Measurements from ENCODE around the gene ZNF598.
A peak's percentile ranks its signal among the peaks of the same experiment; 100 is the strongest.

ZNF598 gene

DNA sequence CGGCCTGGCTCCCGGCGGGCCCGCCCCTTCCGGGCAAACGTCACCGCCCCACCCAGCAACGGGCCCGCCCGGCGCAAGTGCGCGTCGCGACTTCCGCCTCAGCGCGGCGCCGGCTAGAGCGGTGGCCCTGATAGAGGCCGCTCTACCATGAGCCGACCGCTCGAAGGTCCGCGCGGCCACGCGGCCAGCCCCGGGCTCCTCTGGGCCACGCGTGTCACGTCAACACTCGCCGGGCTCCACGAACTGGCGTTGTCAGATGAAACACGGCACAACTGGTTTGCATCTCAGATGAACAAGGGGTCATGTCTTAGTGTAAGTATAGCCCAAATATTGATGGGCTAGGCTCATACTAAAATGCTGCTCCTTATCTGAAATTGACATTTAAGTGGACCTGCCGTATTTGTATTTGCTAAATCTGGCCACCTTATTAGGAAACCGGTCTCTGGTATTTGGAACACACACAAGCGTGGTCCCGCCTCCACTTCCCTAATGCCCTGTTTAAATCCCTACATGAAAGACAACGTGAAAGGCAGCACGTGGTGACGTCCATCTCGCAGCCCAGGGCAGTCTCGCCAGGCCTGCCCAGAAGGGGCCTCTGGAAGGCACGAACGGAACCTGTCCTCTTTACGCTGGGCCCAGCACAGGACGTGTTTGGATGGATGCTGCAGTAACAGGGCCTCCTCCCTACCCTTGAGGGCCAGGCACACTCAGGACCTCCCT lies at the start of gene ZNF598:
Gene ZNF598 (minus strand): TSS at position 31 of the 720 bp plus-strand sequence.
- peak; percentile 26 to 88 (median 66) for DNase-seq

DNA sequence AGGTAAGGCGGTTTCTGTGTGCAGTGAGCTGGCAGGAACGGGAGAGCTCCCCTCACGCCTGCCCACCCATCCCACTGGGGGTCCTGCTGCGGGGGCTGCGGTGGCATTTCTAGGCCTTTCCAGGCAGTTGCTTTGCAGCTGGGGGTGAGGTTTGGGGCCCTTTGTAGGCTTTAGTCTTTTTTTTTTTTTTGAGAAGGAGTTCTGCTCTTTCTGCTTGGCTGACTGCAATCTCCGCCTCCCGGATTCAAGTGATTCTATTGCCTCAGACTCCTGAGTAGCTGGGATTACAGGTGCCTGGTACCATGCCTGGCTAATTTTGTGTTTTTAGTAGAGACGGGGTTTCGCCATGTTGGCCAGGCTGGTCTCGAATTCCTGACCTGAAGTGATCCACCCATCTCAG lies 49.3 kb upstream of the ZNF598 start:
- DNase-seq = no peak

- no peak for DNase-seq
These were observed 48.8 kb upstream of the ZNF598 start for GRCh38 chr16:2058420-2058819.

DNA sequence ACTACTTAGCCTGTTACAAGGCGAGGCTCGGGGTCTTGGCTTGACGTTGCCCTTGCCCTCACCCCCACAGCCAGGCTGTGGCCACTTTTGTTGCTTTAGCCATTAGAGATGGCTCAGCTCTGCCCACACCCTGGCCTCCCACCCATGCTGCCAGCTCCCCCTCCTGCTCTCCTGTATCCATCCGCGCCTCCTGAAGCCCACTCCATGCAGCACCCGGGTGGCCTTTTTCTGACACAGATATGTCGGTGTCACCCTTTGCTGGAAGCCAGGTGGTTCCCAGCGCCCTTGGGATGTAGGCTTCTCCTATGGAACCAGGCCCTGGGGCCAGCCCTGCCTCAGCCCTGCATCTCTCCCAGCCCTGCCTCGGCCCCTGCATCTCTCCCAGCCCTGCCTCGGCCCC lies 47.8 kb upstream of the ZNF598 start:
- no peak for DNase-seq

DNA sequence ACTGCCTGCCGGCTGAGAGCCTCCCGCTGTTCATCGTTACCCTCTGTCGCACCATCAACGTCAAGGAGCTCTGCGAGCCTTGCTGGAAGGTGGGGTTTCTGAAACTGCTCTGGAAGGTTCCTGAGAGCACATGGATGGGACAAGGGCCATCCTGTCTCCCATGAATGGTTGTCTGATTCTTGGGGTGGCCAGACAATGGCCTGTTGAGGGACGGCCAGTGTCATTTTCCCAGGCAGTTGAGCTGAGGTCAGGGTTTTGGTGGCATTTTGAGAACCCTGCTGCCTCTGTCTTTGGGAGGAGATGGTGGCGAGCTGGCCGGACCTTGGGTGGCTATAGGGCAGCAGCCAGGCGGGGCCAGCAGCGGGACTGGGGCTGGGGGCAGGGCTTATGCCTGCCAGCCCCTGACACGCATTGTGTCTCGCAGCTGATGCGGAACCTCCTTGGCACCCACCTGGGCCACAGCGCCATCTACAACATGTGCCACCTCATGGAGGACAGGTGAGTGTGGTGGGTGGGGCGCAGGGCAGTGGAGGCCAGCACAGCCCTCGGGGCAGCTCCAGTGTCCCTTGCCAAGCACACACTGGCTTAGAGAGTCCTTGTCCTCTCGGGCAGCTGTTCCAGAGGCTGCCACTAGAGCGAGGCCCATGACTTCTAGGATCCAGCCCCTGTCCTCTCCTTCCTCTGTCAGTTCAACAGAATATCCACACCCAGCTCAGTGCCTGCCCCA lies 47.2 kb upstream of the ZNF598 start:
- peak in 24 of 51 donors; percentile 2 to 72 (median 31) for DNase-seq

DNA sequence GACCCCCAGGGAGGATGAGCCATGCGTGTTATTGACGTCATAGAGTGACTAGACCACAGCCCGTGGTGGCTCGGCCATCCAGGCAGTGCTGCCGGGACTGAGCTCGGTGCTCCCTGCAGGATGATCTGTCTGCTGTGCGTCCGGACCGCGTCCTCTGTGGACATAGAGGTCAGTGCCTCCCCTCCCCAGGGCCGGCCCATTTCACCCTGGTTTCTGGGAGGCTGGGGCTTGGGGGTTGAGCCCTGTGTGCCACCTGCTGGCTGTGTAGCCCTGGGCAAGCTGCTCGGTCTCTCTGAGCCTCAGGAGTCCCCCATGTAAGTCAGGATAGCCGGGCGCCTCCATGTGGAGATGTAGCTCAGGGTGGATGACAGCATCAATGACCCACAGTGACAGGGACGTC lies 46.5 kb upstream of the ZNF598 start:
- DNase-seq = peak in 9 of 51 donors; percentile 3 to 38 (median 18)

- DNase-seq = no peak
These were observed 45.1 kb upstream of the ZNF598 start for GRCh38 chr16:2054543-2055245.

GRCh38 chr16:2053897-2054296 lies 44.3 kb upstream of the ZNF598 start:
- DNase-seq = no peak

DNA sequence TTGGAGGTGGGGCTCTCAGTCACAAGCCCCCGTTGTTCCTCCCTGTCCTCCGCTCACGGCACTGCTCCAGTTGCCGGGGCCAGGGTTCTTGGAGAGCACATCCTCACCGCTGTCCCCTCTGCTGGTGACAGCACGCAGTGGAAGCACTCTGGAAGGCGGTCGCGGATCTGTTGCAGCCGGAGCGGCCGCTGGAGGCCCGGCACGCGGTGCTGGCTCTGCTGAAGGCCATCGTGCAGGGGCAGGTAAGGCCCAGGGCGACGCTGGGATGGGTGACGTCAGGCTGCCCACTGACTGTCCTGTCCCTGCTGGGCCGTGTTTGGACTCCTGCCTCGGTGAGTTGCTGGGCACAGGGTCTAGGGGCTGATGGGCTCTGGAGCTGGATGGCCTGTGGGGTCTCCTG lies 43.6 kb upstream of the ZNF598 start:
- DNase-seq = no peak

DNA sequence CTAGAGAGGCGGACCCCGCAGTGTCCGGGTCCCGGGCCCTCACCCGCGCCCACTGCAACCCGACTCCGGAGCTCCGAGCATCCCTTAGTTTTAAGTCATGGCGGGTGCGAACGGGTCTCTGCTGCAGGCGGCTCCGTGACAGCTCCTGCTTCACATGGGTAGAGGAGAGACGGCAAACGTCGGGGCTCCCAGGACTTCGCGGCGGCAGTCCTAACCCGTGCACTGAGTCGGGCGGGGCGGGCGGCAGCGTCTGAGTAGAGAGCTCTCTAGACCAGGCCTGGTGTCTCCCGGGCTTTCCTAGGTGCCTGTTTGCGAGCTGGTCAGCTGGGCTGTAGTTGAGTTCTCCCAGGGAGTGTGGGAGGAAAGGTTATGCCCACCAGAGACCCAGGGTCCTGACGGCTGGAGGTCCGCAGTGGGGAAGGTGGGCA lies 38.5 kb upstream of the ZNF598 start:
- DNase-seq = peak in 2 of 51 donors; percentile 40 to 56

DNA sequence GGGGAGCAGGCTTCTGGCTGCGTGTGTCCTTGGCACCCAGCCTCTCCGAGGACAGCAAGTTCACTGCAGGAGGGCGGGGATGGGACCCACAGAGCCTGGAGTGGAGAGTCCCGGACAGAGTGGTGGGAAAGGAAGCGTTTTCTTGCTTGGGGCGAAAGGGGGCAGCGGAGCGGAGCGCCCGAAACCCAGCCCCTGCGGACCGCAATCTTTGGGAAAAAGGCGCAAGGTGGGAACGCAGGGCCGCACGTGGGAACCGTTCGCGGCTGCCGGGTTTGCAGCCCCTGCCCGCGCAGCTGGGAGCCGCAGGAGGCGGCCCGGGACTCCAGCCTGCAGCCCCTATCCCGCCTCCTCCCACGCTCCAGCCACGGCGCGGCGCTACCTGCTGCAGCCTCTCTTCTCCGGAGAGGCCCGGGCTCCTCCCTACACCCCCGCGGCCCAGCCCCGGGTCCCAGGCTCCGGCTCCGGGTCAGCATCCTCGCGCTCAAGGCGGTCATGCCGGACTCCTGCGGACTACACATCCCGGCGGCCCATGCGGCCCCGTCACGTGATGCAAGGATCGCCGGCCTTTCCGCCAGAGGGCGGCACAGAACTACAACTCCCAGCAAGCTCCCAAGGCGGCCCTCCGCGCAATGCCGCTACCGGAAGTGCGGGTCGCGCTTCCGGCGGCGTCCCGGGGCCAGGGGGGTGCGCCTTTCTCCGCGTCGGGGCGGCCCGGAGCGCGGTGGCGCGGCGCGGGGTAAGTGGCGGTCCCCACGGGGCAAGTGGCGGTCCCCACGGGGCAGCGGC lies 37.9 kb upstream of the ZNF598 start, which contains the start of the genes NTHL1 and TSC2:
Gene NTHL1 (minus strand): TSS at position 505 of the 786 bp plus-strand sequence. CDS start 11 bp downstream, at position 494.
Gene TSC2 (plus strand): TSS at position 656 of the 786 bp plus-strand sequence. CDS start 631 bp downstream, outside the sequence.
- DNase-seq = peak; percentile 72 to 99 (median 95)

- no peak for DNase-seq
These were observed 37.3 kb upstream of the ZNF598 start for GRCh38 chr16:2046893-2047329.

DNA sequence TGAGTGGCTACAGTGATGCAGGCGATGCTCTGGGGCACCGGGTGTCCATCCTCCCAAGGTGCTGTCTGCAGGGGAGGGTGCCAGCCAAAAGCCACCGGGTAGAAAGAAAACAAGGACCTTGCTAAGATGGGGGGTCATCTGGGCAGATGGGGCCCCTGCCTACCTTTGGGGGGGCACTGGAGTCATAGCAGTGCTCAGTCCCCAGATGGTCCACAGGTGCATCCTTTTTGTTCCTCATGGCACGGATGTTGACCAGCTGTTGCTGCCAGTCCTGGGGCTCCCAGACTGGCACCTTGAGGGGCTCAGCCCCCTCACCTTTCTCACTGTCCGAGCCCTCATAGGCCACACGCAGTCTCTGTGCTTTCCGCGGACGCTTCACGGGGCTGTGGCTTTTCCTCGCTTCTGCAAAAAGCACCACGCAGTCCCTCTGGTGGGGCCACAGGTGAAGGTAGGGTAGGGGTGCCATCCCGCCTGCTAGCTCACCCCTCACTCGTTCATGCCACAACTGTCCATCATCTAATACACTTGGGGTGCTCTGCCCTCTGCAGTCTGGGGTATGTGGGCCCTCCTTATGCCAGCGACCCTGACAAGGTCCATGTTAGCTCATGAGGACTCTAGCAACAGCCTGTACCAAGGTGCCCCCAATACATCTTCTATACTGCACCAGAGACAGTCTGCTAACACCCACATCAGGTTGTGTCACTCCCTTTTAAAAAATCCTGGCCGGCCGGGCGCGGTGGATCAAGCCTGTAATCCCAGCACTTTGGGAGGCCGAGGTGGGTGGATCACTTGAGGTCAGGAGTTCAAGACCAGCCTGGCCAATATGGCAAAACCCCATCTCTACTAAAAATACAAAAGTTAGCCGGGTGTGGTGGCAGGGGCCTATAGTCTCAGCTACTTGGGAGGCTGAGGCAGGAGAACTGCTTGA lies 36.6 kb upstream of the ZNF598 start:
- no peak for DNase-seq

DNA sequence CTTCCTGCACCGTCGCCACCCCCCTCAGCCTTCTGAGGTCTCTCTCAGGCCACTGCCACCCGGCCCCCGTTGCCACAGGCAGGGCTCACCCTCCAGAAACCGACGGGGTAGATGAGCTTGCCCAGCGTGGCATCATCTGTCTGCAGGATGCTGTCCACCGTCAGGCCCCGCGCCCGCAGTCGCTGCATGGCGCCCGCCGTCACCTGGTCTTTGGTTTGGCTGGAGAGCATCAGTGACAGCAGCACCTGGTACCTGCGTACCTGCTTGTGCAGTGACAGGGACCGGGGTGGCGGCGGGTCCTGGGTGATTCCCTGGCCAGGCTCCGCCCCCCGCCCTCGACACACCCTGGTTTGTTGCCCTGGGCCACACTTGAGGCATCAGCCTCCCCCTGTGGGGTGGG lies 34.9 kb upstream of the ZNF598 start:
- DNase-seq = no peak

- DNase-seq = peak in 3 of 51 donors; percentile 9 to 48 (median 21)
These were observed 34.2 kb upstream of the ZNF598 start for GRCh38 chr16:2043667-2044451.

DNA sequence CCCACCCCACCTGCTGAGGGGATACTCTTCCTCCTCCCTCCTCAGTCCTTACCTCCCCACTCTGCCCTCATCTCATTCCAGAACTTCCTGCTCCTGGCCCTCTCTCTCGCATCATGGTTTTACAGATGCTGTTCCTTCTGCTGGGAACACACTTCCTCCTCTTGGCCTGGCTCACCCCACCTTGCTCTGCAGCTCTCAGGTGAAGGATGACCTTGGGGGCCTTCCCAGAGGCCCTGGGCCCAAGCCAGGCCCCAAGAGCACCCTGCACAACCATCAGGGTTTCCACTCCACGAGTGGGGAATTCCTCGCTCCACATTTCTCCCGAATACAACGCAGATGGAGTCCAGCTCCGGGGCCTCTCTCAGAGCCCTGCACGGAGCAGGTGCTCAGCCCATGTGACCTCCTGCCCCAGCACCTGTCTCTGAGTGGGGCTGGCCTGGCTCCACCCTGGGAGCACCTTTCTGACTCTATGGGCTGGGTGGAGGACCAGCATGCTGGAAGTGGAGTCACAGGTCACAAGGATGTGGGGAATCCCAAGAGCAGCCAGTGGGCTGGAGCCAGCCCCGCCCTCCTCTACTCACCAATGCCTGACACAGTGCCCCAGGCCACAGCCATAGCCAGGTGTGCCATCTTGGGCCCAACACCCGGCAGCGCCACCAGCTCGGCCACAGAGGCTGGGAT lies 33.5 kb upstream of the ZNF598 start:
- no peak for DNase-seq

- DNase-seq = no peak
These were observed 32.8 kb upstream of the ZNF598 start for GRCh38 chr16:2042171-2042985.
